Measurements from ENCODE around the gene PLEKHA8.

DNA sequence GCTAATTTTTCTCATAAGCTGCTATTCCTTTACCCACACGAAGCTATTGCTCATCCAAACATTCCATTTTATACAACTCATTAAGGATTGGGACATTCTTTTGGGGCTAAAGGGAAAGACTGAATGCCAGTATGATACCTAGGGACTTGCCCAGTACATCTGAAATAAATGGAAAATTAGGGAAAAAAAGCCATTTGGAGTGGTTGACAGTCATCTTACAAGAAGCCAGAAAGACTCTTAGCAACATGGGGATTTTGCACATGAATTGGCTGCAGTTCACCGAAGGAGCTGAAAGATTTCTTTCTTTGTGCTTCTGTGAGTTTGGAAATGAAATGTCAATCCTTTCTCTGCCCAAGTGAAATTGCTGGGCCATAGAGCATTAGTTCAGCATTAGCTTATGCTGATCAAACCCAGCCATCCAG lies 63.3 kb downstream of the PLEKHA8 start:
- TF ChIP-seq, protein P1, sequence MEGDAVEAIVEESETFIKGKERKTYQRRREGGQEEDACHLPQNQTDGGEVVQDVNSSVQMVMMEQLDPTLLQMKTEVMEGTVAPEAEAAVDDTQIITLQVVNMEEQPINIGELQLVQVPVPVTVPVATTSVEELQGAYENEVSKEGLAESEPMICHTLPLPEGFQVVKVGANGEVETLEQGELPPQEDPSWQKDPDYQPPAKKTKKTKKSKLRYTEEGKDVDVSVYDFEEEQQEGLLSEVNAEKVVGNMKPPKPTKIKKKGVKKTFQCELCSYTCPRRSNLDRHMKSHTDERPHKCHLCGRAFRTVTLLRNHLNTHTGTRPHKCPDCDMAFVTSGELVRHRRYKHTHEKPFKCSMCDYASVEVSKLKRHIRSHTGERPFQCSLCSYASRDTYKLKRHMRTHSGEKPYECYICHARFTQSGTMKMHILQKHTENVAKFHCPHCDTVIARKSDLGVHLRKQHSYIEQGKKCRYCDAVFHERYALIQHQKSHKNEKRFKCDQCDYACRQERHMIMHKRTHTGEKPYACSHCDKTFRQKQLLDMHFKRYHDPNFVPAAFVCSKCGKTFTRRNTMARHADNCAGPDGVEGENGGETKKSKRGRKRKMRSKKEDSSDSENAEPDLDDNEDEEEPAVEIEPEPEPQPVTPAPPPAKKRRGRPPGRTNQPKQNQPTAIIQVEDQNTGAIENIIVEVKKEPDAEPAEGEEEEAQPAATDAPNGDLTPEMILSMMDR (conservative IDR thresholded peaks at IDR 0.05; ENCODE audit: low read depth, low read length) = no peak
- TF ChIP-seq EZH2 (IDR thresholded peaks at IDR 0.05; ENCODE audit: low read length, unreplicated experiment) = no peak
- TF ChIP-seq EZH2phosphoT487 (IDR thresholded peaks at IDR 0.05; ENCODE audit: borderline replicate concordance, low read length) = no peak

Data from PC-3 (cell line).